Fibroblast of lung (primary cell): ENCODE data around the gene CAMKMT. TPM values are rescaled to one million over a fixed set of nuclear protein-coding genes. Genes with fewer than 3 reads are reported as not detected.

Source experiments
- DNase-seq, 2 donors: peaks; one replicate each; pipeline versions ENCODE4 v3.0.0 to v3.0.0-alpha.2; 2010; ENCODE audit warnings: low read depth in 2 of 2
- H2AFZ ChIP-seq: 2 replicates; pipeline ENCODE4 v1.5.1; 2012; ENCODE audit warnings: low read length, control low read depth, inconsistent platforms
- H3K27ac ChIP-seq: 2 replicates; pipeline ENCODE4 v1.5.1; 2011; ENCODE audit warnings: low read length, control low read depth; ENCODE audit not compliant: insufficient read depth
- H3K27me3 ChIP-seq: 2 replicates; pipeline ENCODE4 v1.5.1; 2011; ENCODE audit warnings: mild to moderate bottlenecking, low read length; ENCODE audit not compliant: control insufficient read depth, insufficient read depth
- H3K36me3 ChIP-seq: 2 replicates; pipeline ENCODE4 v1.5.1; 2011; ENCODE audit warnings: low read length; ENCODE audit not compliant: control insufficient read depth, insufficient read depth
- H3K4me1 ChIP-seq: 2 replicates; pipeline ENCODE4 v1.5.1; 2011; ENCODE audit warnings: low read length; ENCODE audit not compliant: control insufficient read depth, insufficient read depth; ENCODE audit errors: extremely low read depth
- H3K4me2 ChIP-seq: 2 replicates; pipeline ENCODE4 v1.5.1; 2011; ENCODE audit warnings: low read length, control low read depth; ENCODE audit not compliant: insufficient read depth; ENCODE audit errors: extremely low read depth
- H3K4me3 ChIP-seq, 4 experiments: fragments of 200-600 bp in 1 of 4; sonication (generic) in 1 of 4; replicated peaks in 1 of 4; 2 replicates each; pipeline ENCODE4 v1.5.1; 2011 to 2016; ENCODE audit warnings: low read length in 4 of 4, low read depth in 3 of 4, mild to moderate bottlenecking in 3 of 4, control low read depth in 2 of 4, inconsistent platforms in 1 of 4, mixed read lengths in 1 of 4; ENCODE audit not compliant: insufficient read depth in 1 of 4; ENCODE audit errors: control extremely low read depth in 1 of 4
- H3K79me2 ChIP-seq: 2 replicates; pipeline ENCODE4 v1.5.1; 2012; ENCODE audit warnings: mild to moderate bottlenecking, low read length, inconsistent platforms; ENCODE audit not compliant: control insufficient read depth, insufficient read depth
- H3K9ac ChIP-seq: 2 replicates; pipeline ENCODE4 v1.5.1; 2011; ENCODE audit warnings: mild to moderate bottlenecking, low read length, control low read depth; ENCODE audit not compliant: insufficient read depth
- H3K9me3 ChIP-seq: 2 replicates; pipeline ENCODE4 v1.5.1; 2012; ENCODE audit warnings: low read depth, low read length; ENCODE audit not compliant: control insufficient read depth, insufficient read depth
- H4K20me1 ChIP-seq: 2 replicates; pipeline ENCODE4 v1.5.1; 2011; ENCODE audit warnings: low read length; ENCODE audit not compliant: control insufficient read depth, insufficient read depth; ENCODE audit errors: extremely low read depth
- EZH2 ChIP-seq: IDR thresholded peaks from 2 replicates; pipeline ENCODE4 v1.5.1; 2012; ENCODE audit warnings: low read length, control low read depth, mild to moderate bottlenecking; ENCODE audit errors: missing control alignments
- polyA plus RNA-seq, 2 donors: library from polyadenylated mRNA; depleted of rRNA in 1 of 2; stranded (reverse) in 1 of 2; unstranded in 1 of 2; fragments of >200 nt; gene quantifications; 2 replicates each; pipeline ENCODE4 v1.2.1, GENCODE V29; 2011 to 2012; ENCODE audit warnings: missing spikeins in 1 of 2
- total RNA-seq: library from RNA; depleted of rRNA; stranded (reverse); fragments of >200 nt; gene quantifications from 2 replicates; pipeline ENCODE4 v1.2.1, GENCODE V29; 2014
- TF ChIP-seq, protein P1 (sequence below), 2 donors: IDR thresholded peaks in 1 of 2; conservative IDR thresholded peaks in 1 of 2; 1 replicate in 1 of 2; 2 replicates in 1 of 2; pipeline ENCODE4 v1.5.1; 2011 to 2012; ENCODE audit warnings: low read length in 2 of 2, control low read depth in 1 of 2, inconsistent platforms in 1 of 2, low read depth in 1 of 2, mild to moderate bottlenecking in 1 of 2

The CAMKMT gene
- total and polyA plus RNA-seq, 2 donors (not counting 1 experiment from before 2014, with no cell fraction given) = 7.9 to 11.6 TPM

DNA sequence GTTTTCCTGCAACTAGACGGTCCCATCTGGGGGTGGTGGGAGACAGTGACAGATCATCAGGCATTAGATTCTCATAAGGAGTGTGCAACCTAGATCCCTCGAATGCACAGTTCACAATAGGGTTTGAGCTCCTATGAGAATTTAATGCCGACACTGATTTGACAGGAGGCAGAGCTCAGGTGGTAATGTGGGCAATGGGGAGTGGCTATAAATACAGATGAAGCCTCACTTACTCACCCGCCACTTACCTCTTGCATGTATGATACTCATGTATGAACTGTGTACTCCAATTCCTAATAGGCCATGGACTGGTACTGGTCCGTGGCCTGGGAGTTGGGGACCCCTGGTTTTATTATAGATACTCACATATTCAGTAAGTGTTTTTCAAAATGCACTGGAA is 457.3 kb downstream of the CAMKMT start:
- Histone ChIP-seq H3K9me3 (no peaks in the 10 kb centered on the region), H4K20me1 (no peaks in the 10 kb centered on the region), H3K4me1 (no peaks in the 10 kb centered on the region), H3K9ac (no peak overlapping the region), H3K27ac (no peak overlapping the region), H3K36me3 (no peaks in the 10 kb centered on the region), H2AFZ (no peak overlapping the region), H3K4me3 (no peak overlapping the region), H3K4me2 (no peak overlapping the region), H3K27me3 (peaks cover 6% of the 10 kb centered on the region), H3K79me2 (no peaks in the 10 kb centered on the region)
- TF ChIP-seq, protein P1, sequence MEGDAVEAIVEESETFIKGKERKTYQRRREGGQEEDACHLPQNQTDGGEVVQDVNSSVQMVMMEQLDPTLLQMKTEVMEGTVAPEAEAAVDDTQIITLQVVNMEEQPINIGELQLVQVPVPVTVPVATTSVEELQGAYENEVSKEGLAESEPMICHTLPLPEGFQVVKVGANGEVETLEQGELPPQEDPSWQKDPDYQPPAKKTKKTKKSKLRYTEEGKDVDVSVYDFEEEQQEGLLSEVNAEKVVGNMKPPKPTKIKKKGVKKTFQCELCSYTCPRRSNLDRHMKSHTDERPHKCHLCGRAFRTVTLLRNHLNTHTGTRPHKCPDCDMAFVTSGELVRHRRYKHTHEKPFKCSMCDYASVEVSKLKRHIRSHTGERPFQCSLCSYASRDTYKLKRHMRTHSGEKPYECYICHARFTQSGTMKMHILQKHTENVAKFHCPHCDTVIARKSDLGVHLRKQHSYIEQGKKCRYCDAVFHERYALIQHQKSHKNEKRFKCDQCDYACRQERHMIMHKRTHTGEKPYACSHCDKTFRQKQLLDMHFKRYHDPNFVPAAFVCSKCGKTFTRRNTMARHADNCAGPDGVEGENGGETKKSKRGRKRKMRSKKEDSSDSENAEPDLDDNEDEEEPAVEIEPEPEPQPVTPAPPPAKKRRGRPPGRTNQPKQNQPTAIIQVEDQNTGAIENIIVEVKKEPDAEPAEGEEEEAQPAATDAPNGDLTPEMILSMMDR (conservative IDR thresholded peaks at IDR 0.05 in 1 of 2, IDR thresholded peaks at IDR 0.05 in 1 of 2; ENCODE audit: low read depth in 1 of 2, low read length in 2 of 2) = no peak
- no peak for TF ChIP-seq EZH2
- no peak for DNase-seq

DNA sequence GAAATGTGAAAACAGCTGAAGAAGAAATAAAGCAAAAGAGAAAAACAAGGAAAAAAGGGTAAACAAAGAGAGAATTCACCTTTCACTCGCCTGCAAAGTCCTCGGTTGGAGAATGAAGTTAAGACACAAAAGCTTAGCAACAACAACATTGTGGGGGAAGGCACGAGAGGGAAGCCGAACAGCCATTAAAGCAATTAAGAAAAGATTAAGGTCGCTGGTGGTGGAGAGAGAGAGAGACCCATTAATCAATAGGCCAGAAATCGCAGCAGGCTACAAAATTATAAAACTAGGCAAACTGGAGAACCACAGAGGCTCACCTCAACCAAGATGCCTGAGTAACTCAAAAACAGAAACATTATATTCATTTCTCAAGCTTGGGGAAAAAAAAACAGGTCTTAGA is 459.8 kb downstream of the CAMKMT start:
- H3K9me3 ChIP-seq = no peaks in the 10 kb centered on the region
- H3K4me2 ChIP-seq = no peak overlapping the region
- H3K27me3 ChIP-seq = peaks cover 6% of the 10 kb centered on the region
- H4K20me1 ChIP-seq = no peaks in the 10 kb centered on the region
- H3K79me2 ChIP-seq = no peaks in the 10 kb centered on the region
- H3K36me3 ChIP-seq = no peaks in the 10 kb centered on the region
- H2AFZ ChIP-seq = no peak overlapping the region
- no peak overlapping the region for H3K27ac ChIP-seq
- no peak for DNase-seq
- no peaks in the 10 kb centered on the region for H3K4me1 ChIP-seq
- no peak overlapping the region for H3K4me3 ChIP-seq
- no peak for TF ChIP-seq EZH2
- TF ChIP-seq, protein P1 (conservative IDR thresholded peaks at IDR 0.05 in 1 of 2, IDR thresholded peaks at IDR 0.05 in 1 of 2; ENCODE audit: low read depth in 1 of 2, low read length in 2 of 2) = no peak
- no peak overlapping the region for H3K9ac ChIP-seq

DNA sequence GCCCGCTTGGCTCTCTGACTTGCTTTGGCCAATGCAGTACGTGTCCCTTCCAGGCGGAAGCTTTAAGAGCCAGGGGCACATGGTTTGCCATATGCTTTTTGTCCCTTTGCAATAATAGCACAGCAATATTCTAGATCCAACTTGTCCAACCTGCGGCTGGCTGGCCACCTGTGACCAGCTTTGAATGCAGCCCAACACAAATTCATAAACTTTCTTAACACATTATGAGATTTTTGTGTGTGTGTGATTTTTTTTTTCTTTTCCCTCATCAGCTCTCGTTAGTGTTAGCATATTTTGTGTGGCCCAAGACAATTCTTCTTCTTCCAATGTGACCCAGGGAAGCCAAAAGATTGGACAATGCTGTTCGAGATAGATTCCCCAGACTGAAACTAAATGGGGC is 460.4 kb downstream of the CAMKMT start:
- Histone ChIP-seq H2AFZ (no peak overlapping the region), H3K4me3 (no peak overlapping the region), H3K9ac (no peak overlapping the region), H3K27ac (no peak overlapping the region), H3K27me3 (peaks cover 4% of the 10 kb centered on the region), H3K79me2 (no peaks in the 10 kb centered on the region), H3K4me1 (no peaks in the 10 kb centered on the region), H3K4me2 (no peak overlapping the region), H4K20me1 (no peaks in the 10 kb centered on the region), H3K36me3 (no peaks in the 10 kb centered on the region), H3K9me3 (no peaks in the 10 kb centered on the region)
- DNase-seq = no peak
- TF ChIP-seq, protein P1 (conservative IDR thresholded peaks at IDR 0.05 in 1 of 2, IDR thresholded peaks at IDR 0.05 in 1 of 2; ENCODE audit: low read depth in 1 of 2, low read length in 2 of 2) = no peak

Other genes with a start within 250 kb of the CAMKMT start
- 24.1 and 34.5 TPM in 2 replicates for gene PPM1B, start 193.1 kb upstream of the CAMKMT start, total RNA-seq
- 21.2 and 25.8 TPM in 2 replicates for gene PPM1B, start 193.1 kb upstream of the CAMKMT start, polyA plus RNA-seq
- gene SLC3A1, start 86.5 kb upstream of the CAMKMT start, total RNA-seq = not detected in 2 replicates
- not detected in 2 replicates for gene SLC3A1, start 86.5 kb upstream of the CAMKMT start, polyA plus RNA-seq
- gene PREPL, start 453 bp upstream of the CAMKMT start, total RNA-seq = 42.6 and 67.2 TPM in 2 replicates
- 47.9 and 59.5 TPM in 2 replicates for gene PREPL, start 453 bp upstream of the CAMKMT start, polyA plus RNA-seq